NCI-H69 (cell line): Measurements from ENCODE around the gene RMC1.
"Not testable (repeated sequence)": the region's sequence is repeated elsewhere in the genome, so short reads cannot be mapped to it uniquely, and the experiment has no call there.

Experiments used
- DNase-seq: peaks from one replicate; lab custom pipeline; 2025; lab: John Stamatoyannopoulos, UW

The RMC1 gene

DNA sequence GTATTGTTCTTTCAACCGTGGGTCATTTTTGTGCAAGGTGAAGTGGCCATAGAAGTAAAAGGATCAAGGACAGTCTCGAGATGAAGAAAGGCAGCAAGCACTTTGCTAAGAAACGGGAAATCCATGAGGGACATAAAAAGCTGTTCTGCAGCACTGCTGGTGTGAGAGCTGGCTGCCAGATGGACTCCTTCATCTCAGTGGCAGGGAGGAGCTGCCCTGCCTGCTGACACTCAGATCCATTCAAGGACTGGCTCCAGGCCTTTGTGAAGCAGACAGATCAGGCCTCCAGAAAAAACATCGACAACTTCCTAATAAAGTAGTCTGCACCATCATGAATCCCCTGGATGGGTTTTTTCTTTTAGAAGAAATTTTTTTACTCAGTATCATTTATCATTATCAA, 29.5 kb downstream of the RMC1 start:
- DNase-seq, result no peak

DNA sequence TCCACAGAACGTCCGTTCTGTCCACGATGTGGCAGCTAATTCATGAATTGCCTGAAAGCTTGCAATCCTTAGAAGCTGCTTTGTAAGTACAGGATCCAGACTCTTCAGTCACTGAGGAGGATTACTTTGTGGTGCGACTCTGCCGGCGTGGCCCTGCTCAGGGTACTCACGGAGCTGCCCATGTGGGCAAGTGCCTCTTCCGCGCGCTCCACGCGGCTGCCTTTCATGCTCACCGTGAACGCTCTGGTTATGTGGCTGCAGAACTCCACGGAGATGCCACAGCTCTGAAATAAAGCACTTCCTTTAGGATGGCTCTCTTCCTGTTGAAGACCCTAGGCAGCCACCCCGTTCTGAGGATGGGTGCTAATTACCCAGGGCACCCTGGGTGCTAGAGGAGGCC, 31.0 kb downstream of the RMC1 start:
- no peak for DNase-seq

DNA sequence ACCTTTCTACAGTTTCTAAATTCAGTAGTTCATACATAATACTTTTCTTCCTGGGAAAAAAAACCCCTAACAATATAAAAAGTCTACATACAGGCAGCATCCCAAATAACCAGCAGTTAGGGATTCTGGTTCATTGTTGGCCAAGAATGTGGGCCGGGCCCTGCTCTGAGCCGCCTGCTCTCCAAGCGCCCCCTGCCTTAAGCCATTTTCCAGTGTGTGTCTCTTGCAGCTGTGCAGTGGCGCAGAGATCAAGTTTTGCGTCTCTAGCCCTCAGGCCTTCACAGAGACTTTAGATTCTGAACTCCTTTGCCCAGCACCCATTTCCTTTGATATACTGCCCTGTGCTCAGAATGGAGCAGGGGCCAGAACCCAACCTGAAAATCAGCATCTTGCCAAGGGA, 32.9 kb downstream of the RMC1 start:
- no peak for DNase-seq

DNA sequence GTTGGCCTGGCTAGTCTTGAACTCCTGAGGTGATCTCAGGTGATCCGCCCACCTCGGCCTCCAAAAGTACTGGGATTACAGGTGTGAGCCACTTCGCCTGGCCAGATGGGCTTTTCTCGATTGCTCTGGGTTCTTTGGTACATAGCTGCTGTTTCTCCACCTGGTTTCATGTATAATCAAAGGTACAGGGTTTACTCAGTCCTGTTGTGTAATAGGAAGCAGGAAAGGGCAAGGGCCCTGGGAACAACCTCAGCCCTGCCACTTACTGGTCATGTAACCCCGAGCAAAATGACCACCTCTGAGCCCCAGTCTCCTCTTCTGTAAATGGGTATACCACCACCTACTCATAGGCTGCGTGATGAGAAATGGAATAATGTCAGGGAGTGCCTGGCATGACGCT, 34.0 kb downstream of the RMC1 start:
- no peak for DNase-seq

DNA sequence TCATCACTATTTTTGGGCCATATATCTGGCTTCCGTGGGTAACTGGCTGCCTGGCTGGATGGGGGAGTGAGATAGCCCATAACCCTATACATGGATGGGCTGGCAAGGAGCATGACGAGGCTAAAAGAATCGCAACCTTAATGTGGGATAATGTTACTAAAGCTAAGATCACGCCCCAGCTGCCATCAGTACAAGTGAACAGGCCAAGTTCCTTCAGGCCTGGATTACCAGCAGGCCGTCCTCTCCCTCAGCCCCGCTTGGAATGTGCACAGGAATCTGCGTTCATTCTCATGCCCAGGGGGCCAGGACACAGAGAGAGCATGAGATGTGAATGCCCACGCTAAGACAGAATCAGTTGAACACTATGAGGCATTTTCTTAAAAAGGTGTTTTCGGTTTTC, 34.7 kb downstream of the RMC1 start:
- DNase-seq, result no peak

DNA sequence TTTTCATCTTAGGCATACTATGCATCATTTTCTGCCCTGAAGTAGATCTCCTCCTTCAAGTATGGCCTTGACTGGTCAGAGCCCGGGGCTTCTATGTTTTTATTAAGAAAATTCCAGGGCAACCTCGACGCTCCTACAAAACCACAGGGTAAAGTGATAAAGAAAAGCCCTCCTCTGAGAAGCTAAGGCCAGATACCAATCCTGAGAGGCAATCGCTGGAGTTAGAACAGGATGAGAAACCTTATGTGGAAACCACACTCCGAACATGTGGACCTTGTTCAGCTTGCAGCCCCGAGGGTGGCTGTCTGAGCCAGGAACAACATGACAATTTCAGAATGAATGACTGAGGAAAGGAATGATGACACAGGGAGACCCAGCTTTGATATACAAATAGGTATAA, 35.6 kb downstream of the RMC1 start:
- no peak for DNase-seq

DNA sequence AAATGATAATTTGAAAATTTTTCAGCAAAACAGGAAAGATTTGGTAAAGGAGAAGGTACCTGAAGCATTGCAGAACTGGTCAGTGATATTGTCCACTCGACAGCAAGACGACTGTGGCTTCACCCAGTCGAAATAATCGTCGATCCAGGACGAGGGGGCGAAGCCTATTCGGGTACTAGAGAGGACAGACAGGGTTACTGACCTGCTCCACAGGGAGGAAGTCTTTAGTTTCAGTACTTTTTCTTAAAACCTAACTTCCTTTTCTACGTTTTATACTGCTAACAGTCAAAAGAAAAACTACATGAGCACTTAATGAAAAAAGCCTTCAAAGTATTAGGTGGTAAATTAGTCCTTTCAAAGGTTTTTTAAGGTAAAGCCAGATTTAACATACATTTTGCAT, 36.0 kb downstream of the RMC1 start:
- no peak for DNase-seq

DNA sequence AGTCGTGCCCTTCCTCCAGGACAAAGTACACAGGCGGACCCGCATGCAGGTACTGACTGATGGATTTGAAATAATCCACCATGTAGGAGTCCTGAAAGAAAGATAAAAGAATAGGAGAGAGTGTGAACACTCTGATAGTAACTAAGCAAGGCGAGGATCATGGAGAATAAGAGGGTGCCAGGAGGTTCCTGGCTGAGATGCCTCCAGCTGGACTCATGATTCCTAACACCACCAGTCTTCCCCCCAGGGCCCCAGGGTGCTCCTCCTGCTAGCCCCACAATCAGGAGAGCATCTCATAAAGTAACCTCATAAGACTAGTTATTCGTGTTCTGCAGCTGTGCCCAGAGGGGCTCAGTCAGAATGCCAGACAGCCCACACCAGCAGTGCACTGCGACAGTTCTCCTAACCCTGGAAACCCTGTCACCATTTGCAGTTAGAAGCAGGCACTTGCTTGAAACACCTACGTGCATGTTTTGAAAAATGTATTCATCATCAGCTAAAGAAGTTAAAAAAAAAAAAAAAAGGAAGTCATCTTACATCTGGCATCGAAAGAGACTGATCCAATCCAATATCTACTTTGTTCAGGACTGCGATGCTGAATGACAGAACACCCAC, 36.7 kb downstream of the RMC1 start:
- no peak for DNase-seq

DNA sequence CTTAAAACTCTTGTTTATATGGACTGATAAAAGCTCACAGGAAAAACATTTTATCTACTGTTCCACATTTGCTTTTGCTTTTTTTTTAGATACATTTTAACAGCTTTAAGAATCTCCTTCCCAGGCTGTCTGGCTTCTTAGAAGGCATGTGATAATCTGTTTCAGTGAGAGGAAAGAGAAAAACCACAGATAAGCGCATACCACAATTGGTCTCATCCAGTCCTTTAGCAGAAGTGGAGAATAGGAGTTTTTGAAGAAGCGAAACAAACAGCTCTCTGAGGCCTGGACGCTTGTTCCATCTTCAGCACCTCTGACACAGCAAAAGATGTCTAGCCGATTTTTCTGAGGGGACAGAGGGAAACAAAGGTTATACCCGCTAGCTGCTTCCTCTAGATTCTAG, 37.6 kb downstream of the RMC1 start:
- no peak for DNase-seq

DNA sequence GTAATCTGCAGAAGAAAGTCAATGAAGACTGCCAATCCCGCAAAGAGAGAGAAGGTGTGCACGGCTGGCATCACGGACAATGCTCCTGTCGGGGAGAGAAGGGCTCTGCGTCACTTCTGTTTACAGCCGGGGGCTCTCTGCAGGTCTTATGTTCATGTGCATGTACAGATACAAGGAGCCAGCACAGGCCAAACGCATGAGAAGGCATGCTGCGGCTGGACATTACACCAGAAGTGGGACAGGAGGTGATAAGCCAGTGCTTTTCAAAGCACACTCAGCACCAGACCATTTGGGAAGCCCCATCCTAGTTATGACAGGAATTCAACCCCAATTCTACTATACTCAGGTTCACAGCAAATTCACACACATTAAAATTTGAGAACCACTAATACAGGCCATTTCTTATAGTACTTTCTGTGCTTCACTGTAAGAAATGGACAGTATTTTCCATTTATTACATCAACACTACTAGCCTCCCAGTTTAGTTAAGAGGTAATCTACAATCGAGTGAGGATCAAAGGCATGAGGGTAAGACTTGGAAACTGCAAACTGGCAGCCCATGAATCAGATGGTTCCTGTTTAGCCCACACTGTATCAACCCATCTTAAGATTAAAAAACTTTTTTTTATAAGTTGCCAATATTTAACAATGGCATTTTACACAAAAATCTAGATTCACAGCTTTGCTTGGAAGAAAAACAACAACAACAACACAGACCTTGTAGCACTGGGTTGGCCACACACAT, 38.2 kb downstream of the RMC1 start:
- no peak for DNase-seq

DNA sequence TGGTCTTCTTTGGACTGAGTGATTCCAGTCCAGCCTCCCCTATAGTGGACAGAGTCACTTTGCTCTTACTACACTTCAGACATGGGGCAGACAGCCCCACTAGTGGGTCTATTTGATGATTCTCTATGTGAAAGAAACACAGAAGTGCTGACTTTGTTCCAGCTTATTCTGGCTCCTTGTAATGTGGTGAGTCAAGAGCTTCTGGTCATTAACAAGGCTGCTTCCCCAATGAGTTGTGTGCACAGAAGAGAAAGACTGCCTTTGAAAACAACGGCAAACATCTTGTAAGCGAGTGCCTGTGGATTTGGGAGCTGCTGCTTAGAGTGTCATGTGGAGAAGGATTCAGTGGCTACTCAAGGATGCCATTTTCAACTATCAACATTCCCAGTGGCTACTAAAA, 39.1 kb downstream of the RMC1 start:
- no peak for DNase-seq

DNA sequence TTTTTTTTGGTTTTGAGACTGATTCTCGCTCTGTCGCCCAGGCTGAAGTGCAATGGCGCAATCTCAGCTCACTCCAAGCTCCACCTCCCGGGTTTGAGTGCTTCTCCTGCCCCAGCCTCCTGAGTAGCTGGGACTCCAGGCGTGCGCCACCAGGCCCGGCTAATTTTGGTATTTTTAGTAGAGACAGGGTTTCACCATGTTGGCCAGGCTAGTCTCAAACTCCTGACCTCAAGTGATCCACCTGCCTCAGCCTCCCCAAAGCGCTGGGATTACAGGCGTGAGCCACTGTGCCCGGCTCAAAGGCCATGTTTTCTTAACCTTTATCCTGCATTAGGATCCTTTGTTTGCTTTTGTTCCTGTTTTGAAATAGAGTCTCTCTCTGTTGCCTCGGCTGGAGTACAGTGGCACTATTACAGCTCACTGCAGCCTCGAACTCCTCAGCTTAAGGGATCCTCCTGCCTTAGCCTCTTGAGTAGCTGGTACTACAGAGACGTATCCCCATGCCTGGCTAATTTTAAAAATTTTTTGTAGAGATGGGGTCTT, 42.0 kb downstream of the RMC1 start:
- no peak for DNase-seq

DNA sequence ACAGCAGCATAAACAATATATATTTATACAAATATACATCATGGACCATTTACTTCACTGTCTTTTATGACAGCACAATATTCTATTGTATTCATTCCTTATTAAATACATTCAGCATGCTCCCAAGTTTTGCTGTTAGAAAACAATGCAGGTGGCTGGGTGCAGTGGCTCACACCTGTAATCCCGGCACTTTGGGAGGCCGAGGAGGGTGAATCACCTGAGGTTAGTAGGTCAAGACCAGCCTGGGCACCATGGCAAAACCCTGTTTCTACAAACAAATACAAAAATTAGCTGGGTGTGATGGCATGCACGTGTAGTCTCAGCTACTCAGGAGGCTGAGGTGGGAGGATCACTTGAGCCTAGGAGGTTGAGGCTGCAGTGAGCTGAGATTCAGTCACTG, 44.0 kb downstream of the RMC1 start:
- no peak for DNase-seq

DNA sequence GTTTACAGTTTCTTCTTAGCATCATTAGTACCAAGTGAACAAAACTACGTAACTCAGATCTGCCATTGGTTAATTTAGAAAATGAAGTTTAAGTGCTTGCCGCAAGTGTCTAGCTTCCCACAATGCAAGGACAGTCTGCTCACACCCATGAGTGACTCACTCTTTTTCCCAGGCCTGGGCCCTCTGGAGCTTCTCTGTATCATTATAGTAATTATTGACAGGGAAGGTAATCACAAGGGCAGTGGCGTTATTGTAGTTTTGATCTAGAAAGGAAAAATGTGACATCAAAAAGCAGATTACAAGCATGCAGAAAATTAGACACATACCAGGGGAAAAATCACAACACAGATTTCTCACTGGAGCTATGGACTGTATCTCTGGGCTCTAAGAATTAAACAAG, 44.5 kb downstream of the RMC1 start:
- DNase-seq, result peak; percentile 55

DNA sequence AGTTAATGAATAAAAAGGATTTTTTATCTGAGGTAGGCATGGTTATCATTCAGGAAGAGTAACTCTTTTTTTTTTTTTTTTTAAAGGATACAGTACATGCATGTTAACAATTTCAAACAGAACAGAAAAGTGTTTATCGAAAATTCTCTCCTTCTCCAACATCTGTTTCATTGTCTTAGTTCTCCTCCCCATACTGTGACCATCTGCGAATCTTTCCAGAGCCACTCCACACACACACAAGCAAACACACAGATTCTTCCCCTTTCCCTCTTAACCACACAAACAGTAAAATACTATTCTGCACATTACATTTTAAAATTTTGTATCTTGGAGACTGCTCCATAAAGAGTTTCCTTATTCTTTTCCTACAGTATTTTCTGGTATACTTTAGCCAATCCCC, 45.0 kb downstream of the RMC1 start:
- DNase-seq, result no peak

DNA sequence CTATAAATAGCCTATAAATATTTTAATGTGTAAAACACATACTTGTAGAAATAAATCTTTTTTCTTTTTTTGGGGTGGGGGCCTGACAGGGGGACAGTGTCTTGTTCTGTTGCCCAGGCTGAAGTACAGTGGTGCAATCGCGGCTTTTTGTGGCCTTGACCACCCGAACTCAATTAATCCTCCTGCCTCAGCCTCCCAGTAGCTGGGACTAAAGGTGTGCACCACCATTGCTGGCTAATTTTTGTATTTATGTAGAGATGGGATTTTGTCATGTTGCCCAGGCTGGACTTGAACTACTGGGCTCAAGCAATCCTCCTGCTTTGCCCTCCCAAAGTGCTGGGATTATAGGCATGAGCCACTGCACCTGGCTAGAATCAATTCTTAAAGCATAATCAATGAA, 45.4 kb downstream of the RMC1 start:
- DNase-seq, result no peak

DNA sequence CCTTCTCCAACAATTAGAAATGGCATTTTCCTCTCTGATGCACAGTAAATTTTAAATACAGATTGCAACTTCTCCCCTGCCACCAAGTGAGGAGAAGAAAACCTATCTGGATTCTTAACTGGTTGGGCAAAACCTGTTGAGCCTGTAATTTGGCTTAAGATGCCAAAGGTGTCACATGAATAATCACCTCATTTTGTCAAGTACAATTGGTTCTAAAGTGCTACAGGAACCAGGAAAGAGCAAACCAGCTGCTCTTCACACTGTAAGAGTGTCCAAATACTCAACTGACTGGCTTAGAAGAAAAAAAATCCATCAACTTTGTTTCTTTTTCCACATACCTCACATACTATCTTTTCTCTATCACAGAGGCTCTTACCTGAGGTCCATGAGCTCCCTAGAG, 47.6 kb downstream of the RMC1 start:
- DNase-seq, result no peak

DNA sequence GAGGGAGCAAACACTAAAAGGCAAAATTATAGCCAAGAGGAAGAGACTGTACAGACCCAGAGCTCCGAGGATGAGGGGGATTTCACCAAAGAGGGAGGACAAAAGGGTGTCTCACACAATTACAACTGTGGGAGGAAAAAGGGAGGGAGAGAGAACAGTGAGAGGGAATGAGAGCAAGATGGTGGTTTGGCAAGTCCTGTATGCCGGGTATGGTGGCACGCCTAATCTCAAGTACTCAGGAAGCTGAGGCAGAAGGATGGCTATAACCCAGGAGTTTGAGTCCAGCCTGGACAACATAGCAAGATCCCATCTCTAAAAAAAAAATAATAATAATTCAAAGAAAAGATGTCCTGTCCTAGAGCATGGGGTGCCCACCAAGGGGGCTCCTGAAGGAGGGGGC, 48.7 kb downstream of the RMC1 start:
- DNase-seq, result no peak

DNA sequence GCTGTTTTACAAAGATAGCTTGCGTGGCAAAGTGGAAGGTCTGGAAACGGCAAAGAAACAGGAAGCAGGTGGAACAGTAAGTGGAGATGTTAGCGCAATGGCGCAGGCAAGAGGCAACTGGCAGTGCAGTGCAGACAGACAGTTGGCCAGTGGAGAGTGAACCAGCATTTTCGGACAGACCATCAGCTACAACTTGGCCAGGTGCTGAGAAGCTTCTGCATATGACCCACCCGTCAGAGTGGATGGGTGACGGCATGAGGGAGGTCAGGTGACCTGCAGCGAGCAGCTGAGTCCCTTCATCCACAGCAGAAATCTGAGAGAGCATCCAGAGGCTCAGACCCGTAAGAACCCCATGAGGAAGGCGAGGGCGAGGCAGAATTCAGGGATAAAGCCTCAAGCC, 49.2 kb downstream of the RMC1 start:
- DNase-seq, result no peak

DNA sequence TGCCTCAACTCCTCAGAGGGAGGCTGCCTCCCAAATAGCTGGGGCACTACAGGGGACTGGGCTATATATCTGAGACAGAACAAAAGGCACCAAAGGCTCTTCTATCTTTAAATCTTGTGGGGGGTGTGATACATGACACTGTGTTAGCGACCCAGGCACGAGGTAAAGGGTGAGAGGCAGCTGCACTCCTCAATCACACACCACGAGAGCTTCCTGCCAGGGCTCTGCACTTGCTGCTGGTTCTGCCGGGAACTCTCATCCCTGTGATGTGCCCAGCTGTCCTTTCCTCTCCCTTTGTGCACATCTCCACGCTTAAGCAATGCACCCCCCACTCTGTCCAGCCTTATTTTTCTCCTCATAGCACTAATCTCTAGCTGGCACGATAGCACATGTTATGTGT, 50.6 kb downstream of the RMC1 start:
- DNase-seq, result no peak

DNA sequence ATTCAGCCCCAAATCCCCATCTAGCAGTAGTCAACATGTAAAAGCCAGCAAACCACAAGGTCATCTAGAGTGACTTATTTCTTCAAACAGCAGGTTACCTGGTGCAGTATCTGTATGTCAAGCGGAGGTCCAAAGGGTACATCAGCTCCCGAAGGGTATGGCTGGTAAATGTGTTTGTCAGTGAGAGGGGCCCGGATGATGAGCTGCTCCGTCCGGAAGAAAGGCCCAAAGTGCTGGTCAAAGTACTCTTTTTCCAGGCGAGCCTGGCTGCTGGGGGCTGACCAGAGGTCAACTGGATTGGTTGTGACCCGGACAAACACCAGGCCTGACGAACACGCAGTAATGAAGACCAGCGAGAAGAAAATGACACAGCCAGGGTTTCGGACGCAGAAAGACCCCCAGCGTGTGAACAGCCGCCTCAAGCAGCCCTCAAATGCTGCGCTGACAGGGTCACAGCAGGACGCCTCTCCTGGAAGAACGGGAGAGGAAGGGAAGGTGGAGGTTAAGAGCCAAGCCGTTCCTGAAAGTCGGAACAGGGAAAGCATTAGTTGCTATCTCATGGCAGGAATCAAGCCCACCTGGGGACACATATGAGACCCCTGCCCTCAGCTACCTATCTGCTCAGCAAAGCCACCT, 53.0 kb downstream of the RMC1 start:
- DNase-seq, result no peak

DNA sequence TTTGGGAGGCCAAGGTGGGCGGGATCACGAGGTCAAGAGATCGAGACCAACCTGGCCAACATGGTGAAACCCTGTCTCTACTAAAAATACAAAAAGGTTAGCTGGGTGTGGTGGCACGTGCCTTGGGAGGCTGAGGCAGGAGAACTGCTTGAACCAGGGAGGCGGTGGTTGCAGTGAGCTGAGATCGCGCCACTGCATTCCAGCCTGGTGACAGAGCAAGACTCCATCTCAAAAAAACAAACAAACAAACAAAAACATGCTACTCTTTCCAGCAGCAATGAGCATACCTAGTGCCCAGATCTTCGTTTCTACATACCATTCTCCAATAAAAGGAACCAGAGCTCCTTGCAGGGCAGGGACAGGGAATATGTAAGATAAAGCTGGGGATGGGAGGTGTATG, 54.2 kb downstream of the RMC1 start:
- DNase-seq, result not testable (repeated sequence)

DNA sequence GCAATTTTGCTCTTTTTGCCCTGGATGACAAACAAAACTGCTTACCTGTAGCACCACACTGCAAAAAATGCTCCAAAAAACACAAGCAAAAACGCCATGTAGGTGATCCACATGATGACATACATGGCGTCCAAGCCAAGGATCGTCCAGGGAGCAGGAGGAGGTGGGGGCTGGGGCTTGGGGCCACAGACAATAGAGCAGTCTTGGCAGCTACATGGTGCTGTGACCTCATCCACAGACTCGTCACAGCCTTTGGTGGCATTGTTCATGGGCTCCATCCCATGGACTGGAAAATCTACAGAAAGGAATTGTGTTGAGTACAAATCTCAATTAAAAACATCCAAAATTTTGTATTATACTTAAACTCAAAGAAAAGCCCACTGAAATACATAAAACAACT, 56.9 kb downstream of the RMC1 start:
- no peak for DNase-seq
